Stimulated activated CD4-positive, alpha-beta T cell treated with anti-CD3 and anti-CD28 coated beads, Interleukin-12 subunit alpha, Interleukin-12 subunit beta, amount 100 ng/mL, for 48 hours (primary cell): Measurements from ENCODE around the gene ZNF674.

ENCODE experiments used
- DNase-seq, 3 donors: peaks; one replicate each; pipeline ENCODE4 v3.0.0-alpha.2; 2020; ENCODE audit warnings: low read depth in 2 of 3, low spot score in 1 of 3

ZNF674 gene

DNA sequence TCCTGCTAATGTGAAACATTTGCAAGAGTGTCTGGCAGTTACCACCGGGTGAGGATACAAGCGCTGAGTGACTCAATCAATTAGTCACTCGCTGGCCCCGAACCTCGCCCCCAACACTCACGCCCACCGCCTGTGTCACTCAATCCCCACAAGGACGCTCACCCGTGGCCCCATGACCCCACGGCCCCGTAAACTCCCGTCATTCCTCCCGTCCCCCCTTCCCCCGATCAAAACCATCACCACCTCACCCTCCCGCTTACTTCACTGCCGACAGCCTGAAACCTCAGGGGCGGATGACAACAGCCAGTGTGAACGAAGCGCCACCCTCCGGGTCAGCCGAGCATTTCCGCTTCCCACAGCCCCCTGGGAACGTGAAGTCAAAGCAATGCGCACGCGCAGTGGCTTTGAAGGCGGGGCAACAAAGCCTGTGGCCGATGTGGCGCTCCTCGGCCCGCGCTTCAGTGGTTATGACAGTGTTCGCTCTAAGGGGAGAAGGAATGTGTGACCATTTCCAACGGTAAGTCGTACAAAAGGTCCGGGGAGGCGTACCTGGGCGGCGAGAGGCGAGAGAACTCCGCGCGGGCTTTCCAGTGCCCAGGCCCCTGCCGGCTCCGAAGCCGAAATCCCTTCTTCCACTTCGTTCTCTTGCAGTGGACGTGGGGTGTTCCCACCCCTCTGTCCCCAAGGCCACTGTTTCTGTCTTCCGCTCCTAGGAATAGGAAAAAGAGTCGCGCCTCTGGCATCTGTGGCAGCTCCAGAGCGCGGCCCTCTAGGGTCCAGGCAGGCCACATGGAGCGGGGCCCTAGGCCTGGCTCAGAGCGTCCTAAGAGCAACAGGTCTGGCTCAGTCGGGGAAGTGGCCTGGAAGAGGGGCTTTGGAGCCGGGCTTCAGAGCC is at the start of gene ZNF674:
Gene ZNF674 (minus strand): TSS at position 311 of the 895 bp plus-strand sequence. CDS start 3,334 bp downstream, outside the sequence.
- DNase-seq: peak; percentile 85 to 89 (median 89)

DNA sequence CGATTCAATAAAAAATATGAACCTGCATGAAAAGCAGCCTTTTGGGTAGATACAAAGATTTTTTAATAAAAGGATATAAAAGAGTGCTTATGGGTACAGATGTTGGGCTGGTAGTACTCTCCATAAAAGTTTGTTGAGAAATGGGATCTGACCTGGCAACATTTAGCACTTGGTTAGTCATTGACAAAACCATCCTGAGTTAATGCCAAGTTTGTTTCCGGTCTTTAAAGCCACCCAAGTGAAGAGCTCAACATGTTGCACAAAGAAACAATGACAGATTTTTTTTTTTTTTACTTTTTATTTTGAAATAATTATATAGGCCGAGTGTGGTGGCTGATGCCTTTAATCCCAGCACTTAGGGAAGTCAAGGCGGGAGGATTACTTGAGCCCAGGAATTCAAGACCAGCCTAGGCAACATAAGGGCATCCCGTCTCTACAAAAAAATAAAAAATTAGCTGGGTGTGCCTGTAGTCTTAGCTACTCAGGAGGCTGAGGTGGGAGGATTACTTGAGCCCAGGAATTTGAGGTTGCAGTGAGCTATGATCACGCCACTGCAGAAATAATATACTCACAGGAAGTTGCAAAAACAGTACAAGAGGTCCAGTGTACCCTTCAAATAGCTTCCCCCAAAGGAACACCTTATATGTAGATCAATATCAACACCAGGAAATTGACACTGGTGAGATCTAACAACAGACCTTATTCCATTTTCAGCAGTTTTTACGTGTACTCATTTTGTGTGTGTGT is 44.9 kb upstream of the ZNF674 start:
- no peak for DNase-seq

DNA sequence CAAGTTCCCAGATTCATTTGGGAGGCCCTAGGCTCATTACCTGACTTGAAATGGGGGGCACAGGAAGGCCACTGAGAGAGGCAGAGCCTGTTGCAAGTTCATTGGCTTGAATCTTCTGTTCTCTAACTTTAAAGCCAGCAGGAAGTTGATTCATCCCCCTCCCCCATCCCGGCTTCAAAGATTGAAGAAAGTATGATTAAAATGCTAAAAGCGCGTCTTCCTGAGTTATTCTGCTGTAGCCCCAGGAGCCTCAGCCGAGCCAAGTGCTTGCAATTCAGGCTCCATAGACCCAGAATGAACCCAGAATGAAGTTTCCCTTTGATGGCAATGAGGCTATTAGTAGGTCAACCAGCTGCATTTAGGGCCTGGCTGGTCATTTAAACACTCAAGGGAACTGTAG is 43.0 kb upstream of the ZNF674 start:
- peak in 1 of 3 donors; percentile 30 for DNase-seq

DNA sequence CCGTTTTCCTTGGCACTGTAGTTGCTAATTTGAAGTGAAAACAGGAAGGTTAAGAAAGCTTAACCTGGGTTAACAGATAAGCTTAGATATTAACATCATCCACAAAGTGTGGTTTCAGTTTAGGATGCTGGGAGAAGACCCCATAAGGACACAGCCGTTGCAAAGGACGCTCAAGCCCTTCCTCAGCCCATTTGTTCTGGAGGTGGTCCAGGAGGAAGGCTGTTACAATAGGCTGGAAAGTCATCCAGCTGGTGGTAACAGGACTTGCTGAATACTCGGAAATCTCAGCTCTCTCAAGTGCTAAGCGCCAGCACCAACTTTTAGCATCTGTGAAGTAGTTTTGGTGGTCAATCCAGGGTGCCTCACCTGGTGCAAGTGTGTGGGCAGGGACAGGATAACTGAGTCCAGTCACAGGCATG is 42.5 kb upstream of the ZNF674 start:
- no peak for DNase-seq

DNA sequence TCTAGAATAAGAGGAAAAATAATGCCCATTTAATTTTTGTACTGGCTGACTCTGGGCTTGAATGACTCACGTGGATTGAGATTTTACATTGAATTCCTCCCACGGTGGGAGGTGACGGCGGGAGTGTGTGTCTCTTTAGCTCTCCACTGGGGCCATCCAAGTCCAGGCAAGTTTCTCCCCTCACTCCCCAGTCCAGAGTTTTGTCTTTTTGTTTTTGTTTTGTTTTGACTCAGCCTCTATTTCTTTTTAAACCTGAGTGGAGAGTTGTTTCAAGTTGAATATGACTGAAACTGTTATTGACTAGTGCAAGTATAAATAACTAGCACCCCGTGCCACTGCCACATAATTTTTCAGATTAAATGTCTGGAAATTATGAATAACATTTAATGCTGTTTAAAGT is 41.9 kb upstream of the ZNF674 start:
- no peak for DNase-seq

DNA sequence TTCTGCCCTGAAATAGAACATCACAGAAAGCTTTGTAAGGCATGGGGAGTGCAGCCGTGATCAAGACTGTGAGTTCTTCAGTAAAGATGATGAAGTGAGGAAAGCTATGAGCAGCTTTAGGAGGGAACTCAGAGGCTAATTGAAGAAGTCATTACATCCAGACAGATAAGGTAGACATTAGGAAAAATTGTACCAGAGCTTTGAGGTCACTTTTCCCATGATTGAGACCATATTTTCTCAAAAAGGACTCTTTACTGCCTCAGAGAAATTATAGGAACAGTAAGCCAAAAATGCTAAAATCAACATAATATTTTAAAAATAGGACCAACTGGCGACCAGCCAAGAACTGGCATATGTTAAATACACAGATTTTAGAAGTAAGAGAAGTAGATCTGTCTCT is 39.5 kb upstream of the ZNF674 start:
- no peak for DNase-seq

DNA sequence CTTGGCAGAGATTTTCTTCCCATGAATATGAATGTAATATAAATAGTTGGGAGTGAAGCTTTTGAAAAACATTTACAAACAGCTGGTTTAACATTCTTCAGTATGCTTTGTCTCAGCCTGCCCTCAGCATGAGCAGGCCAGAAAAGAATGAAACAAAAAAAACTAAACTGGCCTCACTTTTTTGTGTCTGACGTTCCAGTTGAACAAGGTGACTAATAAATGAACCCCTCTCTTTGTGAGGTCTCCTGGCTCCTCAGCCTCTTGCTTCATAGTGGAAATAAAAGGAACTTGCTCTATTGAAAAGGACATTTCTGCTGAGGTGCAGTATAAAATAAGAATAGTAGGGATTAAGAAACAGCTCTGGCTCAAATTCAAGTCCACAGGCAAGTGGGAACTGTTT is 37.7 kb upstream of the ZNF674 start:
- no peak for DNase-seq

DNA sequence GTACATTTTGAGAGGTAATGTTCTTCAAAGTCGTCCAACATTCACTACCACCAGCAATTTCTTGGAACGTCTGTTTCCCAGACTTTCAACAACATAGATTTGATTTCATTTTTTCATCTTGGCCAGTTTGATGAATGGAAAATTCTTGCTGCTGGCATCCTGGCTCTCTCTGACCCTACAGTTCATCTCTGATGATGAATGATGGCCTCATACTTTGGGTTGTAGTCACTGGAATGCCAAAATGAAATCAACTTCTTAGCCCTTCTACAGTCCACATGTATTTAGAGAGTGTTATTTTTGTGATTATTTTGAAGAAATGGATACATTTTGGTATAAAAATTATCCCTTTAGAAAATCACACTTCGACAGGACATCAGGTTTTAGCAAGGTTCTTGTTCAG is 37.1 kb upstream of the ZNF674 start:
- DNase-seq: no peak

DNA sequence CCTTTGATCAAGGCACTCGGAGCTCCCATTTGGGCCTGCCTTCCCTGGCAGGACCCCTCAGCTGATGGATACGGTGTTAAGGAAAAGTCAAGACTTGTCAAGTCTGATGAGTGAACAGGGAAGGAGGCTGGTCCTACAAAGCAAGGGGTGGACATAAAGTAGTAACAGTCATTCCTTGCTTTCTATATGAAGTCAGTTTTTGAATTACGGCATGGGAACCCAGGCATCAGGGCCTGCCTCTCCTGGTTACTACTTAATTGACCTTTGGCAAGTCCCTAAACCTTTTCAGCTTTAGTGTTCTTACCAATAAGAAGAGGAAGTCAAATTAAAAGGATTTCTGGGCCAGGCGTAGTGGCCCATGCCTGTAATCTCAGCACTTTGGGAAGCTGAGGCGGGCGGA is 35.4 kb upstream of the ZNF674 start:
- DNase-seq: no peak

DNA sequence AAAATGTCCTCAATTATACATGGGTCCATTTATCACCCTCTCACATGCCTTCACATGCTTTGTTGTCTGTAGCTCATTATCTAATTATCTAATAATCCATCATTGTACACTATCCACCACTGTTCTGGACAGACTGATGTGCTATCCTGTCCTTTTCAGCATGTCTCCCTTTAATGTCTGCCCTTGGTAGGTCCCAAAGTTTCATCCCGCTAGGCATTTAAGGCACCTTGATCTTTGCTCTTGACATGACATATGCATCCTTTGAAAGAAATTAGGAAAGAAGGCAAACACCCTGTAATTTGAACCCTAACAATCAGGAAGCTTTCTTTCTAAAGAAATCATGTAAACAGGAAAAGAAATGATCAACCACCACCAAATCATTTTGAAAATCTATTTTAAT is 34.0 kb upstream of the ZNF674 start:
- no peak for DNase-seq

DNA sequence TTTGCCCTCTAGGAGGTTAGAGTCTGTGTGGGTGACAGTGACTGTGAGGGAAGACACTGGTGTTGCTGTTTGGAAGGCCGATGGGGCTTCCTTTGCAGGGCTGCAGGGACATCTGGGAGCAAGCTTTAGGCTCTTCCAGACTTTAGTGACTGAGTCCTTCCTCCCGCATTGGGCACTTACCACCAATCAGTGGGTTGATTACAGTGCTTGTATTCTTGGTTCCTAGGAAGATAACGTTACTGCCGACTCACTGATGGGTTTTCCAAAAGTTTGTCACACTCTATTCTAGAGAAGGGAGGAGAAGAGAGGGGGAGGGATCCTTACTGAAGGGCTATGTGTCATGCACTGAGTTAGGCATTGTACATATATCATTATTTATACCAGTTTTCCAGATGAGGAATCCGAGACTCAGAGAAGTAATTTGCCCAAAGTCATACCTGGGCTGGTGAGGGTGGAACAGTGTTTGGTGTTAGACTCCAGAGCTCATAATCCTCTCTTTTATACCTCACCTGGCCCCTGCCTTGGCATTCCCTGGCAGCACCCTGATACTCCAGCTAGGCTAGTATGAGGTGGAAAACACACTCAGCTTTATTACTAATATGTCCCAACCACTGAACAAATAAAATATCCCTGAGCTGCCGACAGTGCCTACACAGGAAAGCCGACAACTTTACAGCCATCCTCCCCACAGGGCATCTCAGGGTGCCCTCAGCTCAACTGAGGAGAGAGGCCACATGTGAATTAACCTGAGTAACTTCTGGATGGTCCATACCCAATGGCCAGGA is 32.2 kb upstream of the ZNF674 start:
- DNase-seq: no peak

DNA sequence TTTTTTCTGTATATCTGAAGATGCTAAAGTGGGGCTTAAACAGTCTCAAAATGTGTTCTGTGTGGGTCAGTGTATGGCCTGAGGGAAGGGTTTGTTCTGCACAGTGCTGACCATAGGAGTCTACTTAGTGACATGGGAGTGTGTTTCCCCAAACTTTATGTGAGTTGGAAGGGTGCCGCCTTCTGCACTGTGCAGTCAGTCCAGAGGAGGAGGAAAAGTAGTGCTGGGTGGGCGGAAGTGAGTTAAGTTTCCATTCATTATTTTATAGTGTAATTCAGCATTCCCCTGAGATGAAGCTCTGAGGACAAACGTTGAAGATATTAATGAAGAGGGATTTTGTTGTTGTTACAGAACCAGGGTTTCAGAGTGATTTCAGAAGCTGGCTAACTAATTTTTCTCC is 31.2 kb upstream of the ZNF674 start:
- DNase-seq: no peak

DNA sequence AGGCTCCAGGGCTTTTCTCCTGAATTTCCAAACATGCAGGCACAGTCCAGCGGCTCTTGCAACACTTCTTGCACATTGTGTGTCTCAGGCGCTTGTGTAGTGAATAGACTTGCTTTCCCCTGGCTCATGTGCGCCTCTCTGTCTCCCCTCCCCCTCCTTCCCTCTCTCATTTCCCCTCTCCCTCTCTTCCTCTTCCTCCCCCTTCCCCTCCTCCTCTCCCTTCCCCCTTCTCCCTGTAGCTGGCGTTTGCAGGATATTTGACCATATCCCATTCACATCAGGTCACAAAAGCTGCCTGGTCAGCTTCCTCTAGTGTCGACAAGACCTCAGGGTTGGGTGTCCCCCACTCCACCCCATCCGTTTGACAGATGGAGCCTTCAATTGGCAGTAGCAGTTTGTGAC is 30.8 kb upstream of the ZNF674 start:
- no peak for DNase-seq

DNA sequence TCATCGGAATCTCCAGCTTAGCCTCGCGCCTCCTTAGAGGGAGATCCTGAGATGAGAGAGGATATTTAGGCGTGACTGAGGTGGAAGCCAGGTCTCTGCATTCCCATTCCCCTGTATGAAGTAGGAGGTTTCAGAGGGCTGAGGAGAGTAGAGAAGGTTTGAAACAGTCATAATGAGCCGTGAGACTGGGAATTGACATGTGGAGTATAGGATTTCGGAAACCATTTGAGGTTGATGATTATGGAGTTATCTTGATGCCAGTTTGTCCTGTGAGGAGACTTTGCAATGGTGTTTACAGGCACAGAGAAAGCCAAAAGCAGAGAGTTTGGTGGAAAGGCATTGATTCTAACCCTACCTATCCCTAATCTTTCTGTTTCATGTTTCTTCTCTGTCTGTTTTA is 30.4 kb upstream of the ZNF674 start:
- DNase-seq: no peak

DNA sequence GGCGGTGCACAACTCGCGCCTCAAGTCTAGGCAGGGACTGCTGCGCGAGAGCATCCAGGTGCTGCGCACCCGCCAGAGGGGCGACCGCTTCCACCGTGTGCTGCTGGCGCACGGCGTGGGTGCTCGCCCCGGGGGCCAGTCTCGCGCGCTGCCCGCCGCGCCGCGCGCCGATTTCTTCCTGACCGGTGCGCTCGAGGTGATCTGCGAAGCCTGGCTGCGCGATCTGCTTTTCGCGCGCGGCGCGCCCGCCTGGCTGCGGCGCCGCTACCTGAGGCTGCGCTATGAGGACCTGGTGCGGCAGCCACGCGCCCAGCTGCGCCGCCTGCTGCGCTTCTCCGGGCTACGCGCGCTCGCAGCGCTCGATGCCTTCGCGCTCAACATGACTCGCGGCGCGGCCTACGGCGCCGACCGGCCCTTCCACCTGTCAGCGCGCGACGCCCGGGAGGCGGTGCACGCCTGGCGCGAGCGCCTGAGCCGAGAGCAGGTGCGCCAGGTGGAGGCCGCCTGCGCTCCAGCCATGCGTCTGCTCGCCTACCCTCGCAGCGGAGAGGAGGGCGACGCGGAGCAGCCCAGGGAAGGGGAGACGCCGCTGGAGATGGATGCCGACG is 29.7 kb upstream of the ZNF674 start:
- no peak for DNase-seq

DNA sequence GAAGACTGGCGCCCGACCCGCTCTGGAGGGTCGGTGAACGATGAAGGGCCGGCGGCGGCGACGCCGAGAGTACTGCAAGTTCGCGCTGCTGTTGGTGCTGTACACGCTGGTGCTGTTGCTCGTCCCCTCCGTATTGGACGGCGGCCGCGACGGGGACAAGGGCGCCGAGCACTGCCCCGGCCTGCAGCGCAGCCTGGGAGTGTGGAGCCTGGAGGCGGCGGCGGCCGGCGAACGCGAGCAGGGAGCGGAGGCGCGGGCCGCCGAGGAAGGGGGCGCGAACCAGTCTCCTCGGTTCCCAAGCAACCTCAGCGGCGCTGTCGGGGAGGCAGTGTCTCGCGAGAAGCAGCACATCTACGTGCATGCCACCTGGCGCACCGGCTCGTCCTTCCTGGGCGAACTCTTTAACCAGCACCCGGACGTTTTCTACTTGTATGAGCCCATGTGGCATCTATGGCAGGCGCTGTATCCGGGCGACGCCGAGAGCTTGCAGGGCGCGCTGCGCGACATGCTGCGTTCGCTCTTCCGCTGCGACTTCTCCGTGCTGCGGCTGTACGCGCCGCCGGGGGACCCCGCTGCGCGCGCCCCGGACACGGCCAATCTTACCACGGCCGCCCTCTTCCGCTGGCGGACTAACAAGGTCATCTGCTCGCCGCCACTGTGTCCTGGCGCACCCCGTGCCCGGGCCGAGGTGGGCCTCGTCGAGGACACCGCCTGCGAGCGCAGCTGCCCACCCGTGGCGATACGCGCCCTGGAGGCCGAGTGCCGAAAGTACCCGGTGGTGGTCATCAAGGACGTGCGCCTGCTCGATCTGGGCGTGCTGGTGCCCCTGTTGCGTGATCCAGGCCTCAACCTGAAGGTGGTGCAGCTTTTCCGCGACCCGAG is 28.9 kb upstream of the ZNF674 start:
- DNase-seq: no peak

DNA sequence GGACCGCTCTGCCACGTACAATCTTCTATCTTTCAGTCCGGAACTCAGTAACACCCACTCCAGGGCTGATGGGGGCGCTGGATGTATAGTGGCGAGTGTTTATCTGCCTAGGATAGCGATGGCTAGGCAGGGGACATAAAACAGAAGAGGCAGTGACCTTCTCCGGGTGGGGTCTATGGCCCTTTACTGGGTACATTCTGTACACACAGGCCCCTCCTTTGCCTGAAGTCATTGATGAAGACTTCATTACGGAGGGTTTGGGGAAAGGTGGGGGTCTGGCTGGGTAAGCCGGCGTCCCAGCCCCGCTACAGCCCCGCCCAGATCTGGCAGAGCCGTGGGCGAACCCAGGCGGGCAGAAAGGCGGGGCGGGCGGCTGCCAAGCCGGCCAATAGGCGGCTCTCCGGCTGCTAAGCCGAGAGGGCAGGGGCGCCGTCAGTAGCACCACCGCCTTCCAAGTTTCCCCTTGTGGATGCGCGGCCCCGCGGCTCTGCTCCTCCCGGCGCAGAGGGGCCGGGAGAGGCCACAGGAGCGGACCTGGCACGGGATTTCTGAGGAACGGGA is 28.2 kb upstream of the ZNF674 start, which contains the start of gene CHST7:
Gene CHST7 (plus strand): TSS at position 435 of the 561 bp plus-strand sequence. CDS start 167 bp downstream, outside the sequence.
- no peak for DNase-seq

DNA sequence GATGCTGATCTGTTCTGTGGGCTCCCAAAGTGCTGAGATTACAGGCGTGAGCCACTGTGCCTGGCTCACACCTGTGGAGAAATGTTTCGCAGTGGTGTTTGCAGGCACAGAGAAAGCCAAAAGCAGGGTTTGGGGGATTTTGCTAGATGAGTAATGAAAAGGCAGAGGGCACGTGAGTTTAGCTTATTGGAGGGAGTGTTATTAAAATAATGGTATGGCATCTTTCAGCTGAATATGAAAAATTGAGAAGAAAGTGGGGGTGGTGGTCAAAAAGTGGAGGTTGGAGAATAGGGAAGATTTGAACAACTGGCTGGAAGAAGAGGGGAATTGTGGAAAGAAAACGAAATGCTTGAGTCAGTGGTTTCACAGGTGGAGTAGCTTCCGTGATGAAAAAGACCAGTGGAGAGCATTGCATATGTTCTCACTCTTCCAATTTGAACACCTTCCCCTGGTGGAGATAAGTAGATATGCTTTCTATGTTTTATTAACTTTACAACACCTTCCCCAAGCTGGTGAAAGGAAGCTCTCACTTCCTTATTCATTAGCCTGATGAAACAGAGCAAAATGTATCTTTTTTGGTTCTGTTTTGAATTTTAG is 27.2 kb upstream of the ZNF674 start:
- DNase-seq: no peak
